HEK293 (cell line): Measurements from ENCODE around the gene GREM2.

Experiments
- CTCF ChIA-PET: fragments of 350-600 bp; formaldehyde crosslinking; extraction: SDS; loops from one replicate; lab custom pipeline; 2021; ENCODE audit warnings: antibody characterized with exemption; lab: Yijun Ruan, JAX
- POLR2A ChIA-PET: fragments of 300-600 bp; formaldehyde crosslinking; extraction: SDS; loops from one replicate; lab custom pipeline; 2020; ENCODE audit warnings: antibody characterized with exemption, inconsistent platforms; lab: Yijun Ruan, JAX
- H3K27ac ChIP-seq: fragments of 200-500 bp; sonication (Bioruptor generic); 2 replicates; pipeline ENCODE4 v1.5.1; 2014; ENCODE audit warnings: low read depth, low read length, control low read depth, inconsistent platforms; ENCODE audit errors: extremely low read depth
- H3K36me3 ChIP-seq, 2 experiments: fragments of 200-500 bp in 1 of 2; sonication (Bioruptor generic) in 1 of 2; 1 replicate in 1 of 2; 2 replicates in 1 of 2; pipeline ENCODE4 v1.5.1; 2014 to 2017; ENCODE audit warnings: inconsistent platforms in 2 of 2, low read length in 2 of 2; ENCODE audit not compliant: control insufficient read depth in 2 of 2, insufficient read depth in 1 of 2
- H3K4me1 ChIP-seq: fragments of 200-500 bp; sonication (Bioruptor generic); 2 replicates; pipeline ENCODE4 v1.5.1; 2014; ENCODE audit warnings: mild to moderate bottlenecking, low read length, inconsistent platforms; ENCODE audit not compliant: control insufficient read depth, insufficient read depth
- H3K4me3 ChIP-seq: 2 replicates; pipeline ENCODE4 v1.5.1; 2011; ENCODE audit warnings: low read depth, mild to moderate bottlenecking, control low read depth, low read length, moderate library complexity
- H3K9me3 ChIP-seq: fragments of 200-500 bp; sonication (Bioruptor generic); 2 replicates; pipeline ENCODE4 v1.5.1; 2014; ENCODE audit warnings: low read depth, low read length, inconsistent platforms; ENCODE audit not compliant: control insufficient read depth, insufficient read depth
- AEBP2 ChIP-seq: fragments of 450-650 bp; formaldehyde crosslinking; IDR thresholded peaks from 2 replicates; pipeline ENCODE4 v1.5.1; 2016; ENCODE audit warnings: missing biosample characterization, missing genetic modification characterization, borderline replicate concordance
- ATF2 ChIP-seq: fragments of 450-650 bp; formaldehyde crosslinking; IDR thresholded peaks from 2 replicates; pipeline ENCODE4 v1.5.1; 2016; ENCODE audit warnings: missing biosample characterization, missing genetic modification characterization, low read depth
- GLI4 ChIP-seq: fragments of 450-650 bp; formaldehyde crosslinking; IDR thresholded peaks from 2 replicates; pipeline ENCODE4 v1.5.1; 2016; ENCODE audit warnings: missing biosample characterization, missing genetic modification characterization
- KLF9 ChIP-seq: fragments of 450-650 bp; formaldehyde crosslinking; IDR thresholded peaks from 2 replicates; pipeline ENCODE4 v1.5.1; 2016; ENCODE audit warnings: missing biosample characterization, missing genetic modification characterization, low read depth
- MEIS1 ChIP-seq: sonication (generic); formaldehyde crosslinking; IDR thresholded peaks from 2 replicates; pipeline ENCODE4 v1.8.1; 2022; ENCODE audit warnings: missing genetic modification reagents, mild to moderate bottlenecking, borderline replicate concordance
- PRDM6 ChIP-seq: fragments of 450-650 bp; formaldehyde crosslinking; IDR thresholded peaks from 2 replicates; pipeline ENCODE4 v1.5.1; 2017; ENCODE audit warnings: missing biosample characterization, missing genetic modification characterization
- SP3 ChIP-seq: fragments of 450-650 bp; formaldehyde crosslinking; IDR thresholded peaks from 2 replicates; pipeline ENCODE4 v1.5.1; 2016; ENCODE audit warnings: missing biosample characterization, missing genetic modification characterization
- TCF7L2 ChIP-seq: IDR thresholded peaks from 2 replicates; pipeline ENCODE4 v1.6.1; 2011; ENCODE audit warnings: low read depth, mild to moderate bottlenecking, inconsistent platforms, low read length, moderate library complexity, borderline replicate concordance
- ZBTB21 ChIP-seq: fragments of 450-650 bp; formaldehyde crosslinking; IDR thresholded peaks from 2 replicates; pipeline ENCODE4 v1.5.1; 2017; ENCODE audit warnings: missing biosample characterization, missing genetic modification characterization
- ZNF311 ChIP-seq: fragments of 450-650 bp; formaldehyde crosslinking; IDR thresholded peaks from 2 replicates; pipeline ENCODE4 v1.5.1; 2017; ENCODE audit warnings: missing biosample characterization, missing genetic modification characterization, borderline replicate concordance
- ZNF335 ChIP-seq: fragments of 450-650 bp; formaldehyde crosslinking; conservative IDR thresholded peaks from 2 replicates; pipeline ENCODE4 v1.5.1; 2016; ENCODE audit warnings: missing biosample characterization, missing genetic modification characterization
- ZNF37A ChIP-seq: fragments of 450-650 bp; IDR thresholded peaks from 2 replicates; pipeline ENCODE4 v1.5.1; 2018; ENCODE audit warnings: missing biosample characterization, missing genetic modification characterization
- ZNF426 ChIP-seq: fragments of 450-650 bp; formaldehyde crosslinking; IDR thresholded peaks from 2 replicates; pipeline ENCODE4 v1.5.1; 2017; ENCODE audit warnings: missing biosample characterization, missing genetic modification characterization, mild to moderate bottlenecking, inconsistent platforms, moderate library complexity
- ZNF521 ChIP-seq: fragments of 450-650 bp; formaldehyde crosslinking; IDR thresholded peaks from 2 replicates; pipeline ENCODE4 v1.5.1; 2017; ENCODE audit warnings: missing biosample characterization, mild to moderate bottlenecking, missing genetic modification characterization
- ZNF544 ChIP-seq: fragments of 450-650 bp; formaldehyde crosslinking; IDR thresholded peaks from 2 replicates; pipeline ENCODE4 v1.5.0; 2017; ENCODE audit warnings: missing biosample characterization, missing genetic modification characterization
- ZNF555 ChIP-seq: fragments of 450-650 bp; formaldehyde crosslinking; conservative IDR thresholded peaks from 2 replicates; pipeline ENCODE4 v1.5.1; 2017; ENCODE audit warnings: missing biosample characterization, mild to moderate bottlenecking, missing genetic modification characterization, inconsistent platforms
- ZNF76 ChIP-seq: fragments of 450-650 bp; formaldehyde crosslinking; IDR thresholded peaks from 2 replicates; pipeline ENCODE4; 2016; ENCODE audit warnings: low read depth, missing biosample characterization, missing genetic modification characterization, borderline replicate concordance
- ZNF792 ChIP-seq: fragments of 450-650 bp; formaldehyde crosslinking; IDR thresholded peaks from 2 replicates; pipeline ENCODE4 v1.5.1; 2016; ENCODE audit warnings: missing biosample characterization, missing genetic modification characterization
- ZNF830 ChIP-seq: fragments of 450-650 bp; IDR thresholded peaks from 2 replicates; pipeline ENCODE4 v1.5.0; 2018; ENCODE audit warnings: missing biosample characterization, missing genetic modification characterization, low read depth, mild to moderate bottlenecking, moderate library complexity
- ZSCAN23 ChIP-seq: fragments of 450-650 bp; formaldehyde crosslinking; IDR thresholded peaks from 2 replicates; pipeline ENCODE4 v1.5.1; 2016; ENCODE audit warnings: missing biosample characterization, missing genetic modification characterization

The GREM2 gene

GRCh38 chr1:240595476-240595875 is 16.5 kb downstream of the GREM2 start:
- H3K9me3 ChIP-seq: no peaks in the 10 kb centered on the region
- POLR2A ChIA-PET: no interaction called here
- no peak overlapping the region for H3K27ac ChIP-seq
- CTCF ChIA-PET: interaction anchor here (0.7 to 1.3 kb wide), 2 partner anchors 140 to 451 kb away, joined by 3 to 4 read pairs; no protein-coding TSS in a partner anchor
- H3K4me1 ChIP-seq: peaks cover 7% of the 10 kb centered on the region
- no peaks in the 10 kb centered on the region for H3K36me3 ChIP-seq
- TF ChIP-seq PRDM6 (tag by site-specific recombination) (no peak), ATF2 (tag by site-specific recombination) (no peak)
- H3K4me3 ChIP-seq: no peak overlapping the region

GRCh38 chr1:240591564-240591963 is 20.4 kb downstream of the GREM2 start:
- H3K27ac ChIP-seq: no peak overlapping the region
- TF ChIP-seq ZNF335 (tag by site-specific recombination) (no peak), ZNF830 (tag by site-specific recombination) (no peak), ZNF311 (tag by site-specific recombination) (no peak), GLI4 (no peak), ZNF544 (no peak)
- TF ChIP-seq, all 188 proteins: peak for 0
- H3K36me3 ChIP-seq: no peaks in the 10 kb centered on the region
- POLR2A ChIA-PET: no interaction called here
- H3K4me3 ChIP-seq: no peak overlapping the region
- no peaks in the 10 kb centered on the region; the same call in 1 of the 2 replicates for H3K4me1 ChIP-seq
- H3K9me3 ChIP-seq: no peaks in the 10 kb centered on the region
- CTCF ChIA-PET: no interaction called here

GRCh38 chr1:240591078-240591477 is 20.9 kb downstream of the GREM2 start:
- Histone ChIP-seq H3K4me1 (no peaks in the 10 kb centered on the region), H3K27ac (no peak overlapping the region), H3K9me3 (no peaks in the 10 kb centered on the region), H3K4me3 (no peak overlapping the region), H3K36me3 (no peaks in the 10 kb centered on the region)
- no peak for TF ChIP-seq KLF9 (tag by site-specific recombination)
- no peak for TF ChIP-seq MEIS1 (CRISPR knock-in tag)
- TF ChIP-seq ZNF521 (tag by site-specific recombination): no peak
- no peak for TF ChIP-seq ZNF426 (tag by site-specific recombination)
- TF ChIP-seq ZNF37A (tag by site-specific recombination): no peak
- TF ChIP-seq ZSCAN23: no peak
- TF ChIP-seq ZNF792 (tag by site-specific recombination): no peak
- TF ChIP-seq TCF7L2: no peak
- no peak for TF ChIP-seq ZNF555 (tag by site-specific recombination)
- no peak for TF ChIP-seq AEBP2 (tag by site-specific recombination)
- TF ChIP-seq SP3 (tag by site-specific recombination): no peak
- no peak for TF ChIP-seq ZBTB21 (tag by site-specific recombination)
- no peak for TF ChIP-seq ZNF76 (tag by site-specific recombination)
- POLR2A ChIA-PET: no interaction called here
- CTCF ChIA-PET: no interaction called here
